Gastrocnemius medialis (tissue), 4 donors: ENCODE results near the gene CHD1L.
"Not testable (repeated sequence)": the region's sequence is repeated elsewhere in the genome, so short reads cannot be mapped to it uniquely, and the experiment has no call there.

Source experiments
- CTCF ChIP-seq, 5 experiments: fragments of 450-650 bp in 3 of 5; fragments of 200-600 bp in 2 of 5; sonication (generic) in 2 of 5; IDR thresholded peaks in 4 of 5; conservative IDR thresholded peaks in 1 of 5; 1 replicate in 4 of 5; 2 replicates in 1 of 5; pipeline ENCODE4 v1.5.1; 2016 to 2019; ENCODE audit warnings: antibody characterized with exemption in 5 of 5, mild to moderate bottlenecking in 3 of 5, moderate library complexity in 3 of 5
- POLR2A ChIP-seq, 2 donors: fragments of 450-650 bp; IDR thresholded peaks; one replicate each; pipeline ENCODE4 v1.6.1; 2017; ENCODE audit warnings: antibody characterized with exemption in 2 of 2, mild to moderate bottlenecking in 2 of 2, moderate library complexity in 2 of 2

GRCh38 chr1:147305803-147306202 is 63.3 kb downstream of the CHD1L start:
- TF ChIP-seq CTCF (IDR thresholded peaks at IDR 0.05 in 4 of 5, conservative IDR thresholded peaks at IDR 0.05 in 1 of 5); POLR2A (IDR thresholded peaks at IDR 0.05): not testable (repeated sequence)
